Mammary epithelial cell (primary cell): ENCODE data around the gene UBE2E3.

ENCODE experiments used
- CTCF ChIP-seq, 2 donors: IDR thresholded peaks in 1 of 2; conservative IDR thresholded peaks in 1 of 2; 2 replicates each; pipeline ENCODE4 v1.5.1; 2011 to 2012; ENCODE audit warnings: inconsistent platforms in 2 of 2, low read length in 2 of 2, mild to moderate bottlenecking in 2 of 2, control low read depth in 1 of 2, low read depth in 1 of 2; ENCODE audit not compliant: insufficient read depth in 1 of 2; ENCODE audit errors: extremely low read depth in 1 of 2
- EZH2 ChIP-seq: IDR thresholded peaks from 2 replicates; pipeline ENCODE4 v1.6.1; 2012; ENCODE audit warnings: low read length, inconsistent platforms, borderline replicate concordance

GRCh38 chr2:180971811-180972210 is 8.6 kb upstream of the UBE2E3 start:
- TF ChIP-seq CTCF (conservative IDR thresholded peaks at IDR 0.05 in 1 of 2, IDR thresholded peaks at IDR 0.05 in 1 of 2; ENCODE audit: extremely low read depth in 1 of 2, insufficient read depth in 1 of 2, low read depth in 1 of 2, low read length in 2 of 2) (no peak), EZH2 (no peak)
